H1 (cell line): ENCODE measurements around the gene ADAMTS20. TPM values are rescaled to one million over a fixed set of nuclear protein-coding genes. Genes with fewer than 3 reads are reported as not detected.
"Not testable (repeated sequence)": the region's sequence is repeated elsewhere in the genome, so short reads cannot be mapped to it uniquely, and the experiment has no call there.

Source experiments
- CTCF ChIA-PET: fragments of 300-600 bp; sonication (Branson Sonifier 250); formaldehyde crosslinking; loops from one replicate; lab custom pipeline; 2021; ENCODE audit not compliant: partially characterized antibody; lab: Charles Lee
- POLR2A ChIA-PET: fragments of 300-600 bp; sonication (Branson Sonifier 250); formaldehyde crosslinking; loops from one replicate; lab custom pipeline; 2021; ENCODE audit warnings: inconsistent platforms; ENCODE audit not compliant: partially characterized antibody; lab: Charles Lee
- DNase-seq, 2 experiments: peaks; one replicate each; pipeline versions ENCODE4 v3.0.0 to v3.0.0-alpha.2; 2010 to 2022; ENCODE audit warnings: low spot score in 2 of 2, low read depth in 1 of 2, mixed read lengths in 1 of 2
- FAIRE-seq: peaks from 2 replicates; lab custom pipeline; 2011; peaks lifted over from hg19 to GRCh38; lab: Jason Lieb, UNC
- H2AFZ ChIP-seq: 2 replicates; pipeline ENCODE4 v1.8.1; 2012; ENCODE audit warnings: low read length, inconsistent platforms
- H2AK5ac ChIP-seq: 2 replicates; pipeline ENCODE4 v1.6.1; 2013; ENCODE audit warnings: low read depth, low read length
- H2BK120ac ChIP-seq: replicated peaks from 2 replicates; pipeline ENCODE3; 2013; ENCODE audit warnings: low read depth, low read length, inconsistent platforms
- H2BK12ac ChIP-seq: 2 replicates; pipeline ENCODE4 v1.6.1; 2013; ENCODE audit warnings: low read depth, low read length
- H2BK15ac ChIP-seq: 2 replicates; pipeline ENCODE4 v1.6.1; 2013; ENCODE audit warnings: low read length
- H2BK20ac ChIP-seq: 2 replicates; pipeline ENCODE4 v1.6.1; 2013; ENCODE audit warnings: low read length
- H2BK5ac ChIP-seq: 2 replicates; pipeline ENCODE4 v1.6.1; 2013; ENCODE audit warnings: low read depth, low read length
- H3K14ac ChIP-seq: 2 replicates; pipeline ENCODE4 v1.6.1; 2013; ENCODE audit warnings: inconsistent platforms; ENCODE audit not compliant: insufficient read length
- H3K18ac ChIP-seq: 2 replicates; pipeline ENCODE4 v1.6.1; 2013; ENCODE audit warnings: low read length; ENCODE audit errors: extremely low read depth
- H3K23ac ChIP-seq: 2 replicates; pipeline ENCODE4 v1.6.1; 2013; ENCODE audit warnings: inconsistent platforms; ENCODE audit not compliant: insufficient read length
- H3K23me2 ChIP-seq: 2 replicates; pipeline ENCODE4 v1.6.1; 2013; ENCODE audit warnings: low read depth, low read length
- H3K27ac ChIP-seq: 2 replicates; pipeline ENCODE4 v1.6.1; 2011; ENCODE audit warnings: low read depth, low read length, inconsistent platforms
- H3K27me3 ChIP-seq, 4 experiments: replicated peaks in 1 of 4; 1 replicate in 1 of 4; 2 replicates in 3 of 4; pipeline versions ENCODE4 v1.6.1 to v1.8.1; 2011 to 2013; ENCODE audit warnings: low read length in 3 of 4, mild to moderate bottlenecking in 3 of 4, inconsistent platforms in 2 of 4, mixed read lengths in 2 of 4, moderate library complexity in 1 of 4; ENCODE audit not compliant: control insufficient read depth in 3 of 4, insufficient read depth in 3 of 4; ENCODE audit errors: extremely low read depth in 1 of 4
- H3K36me3 ChIP-seq, 4 experiments: 2 replicates each; pipeline versions ENCODE4 v1.6.1 to v1.8.1; 2011 to 2013; ENCODE audit warnings: mild to moderate bottlenecking in 4 of 4, low read length in 3 of 4, moderate library complexity in 2 of 4, control low read depth in 1 of 4, inconsistent platforms in 1 of 4; ENCODE audit not compliant: insufficient read depth in 4 of 4, control insufficient read depth in 2 of 4
- H3K4ac ChIP-seq: replicated peaks from 2 replicates; pipeline ENCODE3; 2013; ENCODE audit warnings: low read length, low read depth, mixed read lengths, inconsistent platforms; ENCODE audit not compliant: insufficient read length
- H3K4me1 ChIP-seq, 4 experiments: replicated peaks in 1 of 4; 1 replicate in 1 of 4; 2 replicates in 3 of 4; pipeline versions ENCODE4 v1.6.1 to v1.8.1; 2011 to 2013; ENCODE audit warnings: low read length in 3 of 4, inconsistent platforms in 2 of 4, mixed read lengths in 1 of 4; ENCODE audit not compliant: insufficient read depth in 4 of 4, control insufficient read depth in 3 of 4
- H3K4me2 ChIP-seq, 2 experiments: 2 replicates each; pipeline versions ENCODE4 v1.6.1 to v1.8.1; 2011 to 2013; ENCODE audit warnings: low read depth in 2 of 2, low read length in 2 of 2, control low read depth in 1 of 2, inconsistent platforms in 1 of 2, mild to moderate bottlenecking in 1 of 2; ENCODE audit not compliant: insufficient read depth in 1 of 2
- H3K4me3 ChIP-seq, 4 experiments: fragments of 200-600, 300-600 bp in 1 of 4; sonication (generic), shearing (Covaris generic), sonication (Bioruptor Twin) in 1 of 4; 2 replicates each; pipeline versions ENCODE4 v1.5.1 to v1.8.1; 2011 to 2016; ENCODE audit warnings: low read length in 4 of 4, low read depth in 3 of 4, control low read depth in 2 of 4, inconsistent platforms in 2 of 4, mild to moderate bottlenecking in 2 of 4, mixed read lengths in 1 of 4, moderate library complexity in 1 of 4; ENCODE audit not compliant: insufficient read depth in 2 of 4; ENCODE audit errors: extremely low read depth in 1 of 4
- H3K56ac ChIP-seq: replicated peaks from 2 replicates; pipeline ENCODE3; 2013; ENCODE audit warnings: low read depth, mild to moderate bottlenecking, mixed read lengths, low read length, inconsistent platforms; ENCODE audit not compliant: insufficient read length
- H3K79me1 ChIP-seq: 2 replicates; pipeline ENCODE4 v1.6.1; 2013; ENCODE audit warnings: low read depth, low read length, control low read depth
- H3K79me2 ChIP-seq, 2 experiments: 2 replicates each; pipeline versions ENCODE4 v1.6.1 to v1.8.1; 2012 to 2013; ENCODE audit warnings: low read length in 2 of 2, mild to moderate bottlenecking in 2 of 2, inconsistent platforms in 1 of 2; ENCODE audit not compliant: insufficient read depth in 2 of 2, control insufficient read depth in 1 of 2
- H3K9ac ChIP-seq, 4 experiments: replicated peaks in 1 of 4; 1 replicate in 1 of 4; 2 replicates in 3 of 4; pipeline versions ENCODE4 v1.6.1 to v1.8.1; 2011 to 2013; ENCODE audit warnings: low read depth in 3 of 4, low read length in 3 of 4, control low read depth in 2 of 4, mild to moderate bottlenecking in 2 of 4, moderate library complexity in 2 of 4, inconsistent platforms in 1 of 4; ENCODE audit errors: extremely low read depth in 1 of 4
- H3K9me3 ChIP-seq, 2 experiments: 2 replicates each; pipeline versions ENCODE4 v1.6.1 to v1.8.1; 2012 to 2013; ENCODE audit warnings: mild to moderate bottlenecking in 2 of 2, moderate library complexity in 2 of 2, control low read depth in 1 of 2, inconsistent platforms in 1 of 2, low read depth in 1 of 2, low read length in 1 of 2, mixed read lengths in 1 of 2; ENCODE audit not compliant: insufficient read depth in 2 of 2
- H4K20me1 ChIP-seq, 2 experiments: replicated peaks in 1 of 2; 2 replicates each; pipeline versions ENCODE3 to v1.8.1; 2011 to 2013; ENCODE audit warnings: inconsistent platforms in 2 of 2, low read length in 2 of 2, mild to moderate bottlenecking in 1 of 2; ENCODE audit not compliant: insufficient read depth in 2 of 2, control insufficient read depth in 1 of 2
- H4K5ac ChIP-seq: 2 replicates; pipeline ENCODE4 v1.6.1; 2013; ENCODE audit warnings: low read length, low read depth, mixed read lengths, inconsistent platforms; ENCODE audit not compliant: insufficient read length
- H4K8ac ChIP-seq: 2 replicates; pipeline ENCODE4 v1.8.0; 2013; ENCODE audit warnings: mild to moderate bottlenecking, moderate library complexity, low read length, inconsistent platforms; ENCODE audit not compliant: insufficient read depth; ENCODE audit errors: extremely low read depth
- H4K91ac ChIP-seq: replicated peaks from 2 replicates; pipeline ENCODE3; 2013; ENCODE audit warnings: low read length, mixed read lengths, inconsistent platforms; ENCODE audit not compliant: insufficient read length
- polyA plus RNA-seq, 7 experiments: library from polyadenylated mRNA; depleted of rRNA in 3 of 7; stranded (reverse) in 5 of 7; unstranded in 2 of 7; fragments of >200 nt in 5 of 7; fragments of 200-250 nt in 2 of 7; gene quantifications; 1 replicate in 5 of 7; 2 replicates in 1 of 7; 4 replicates in 1 of 7; pipeline versions ENCODE4 v1.2.1 to v1.2.3, GENCODE V29; 2011 to 2013; ENCODE audit warnings: missing spikeins in 2 of 7, mixed read lengths in 2 of 7
- total RNA-seq: library from RNA; stranded (reverse); fragmentation: NEBNext Ultra II Directional; extraction: Animal tissue kit (Norgen Biotek cat#: 25700); gene quantifications from 2 replicates; pipeline ENCODE4 v1.2.1, GENCODE V29; 2021

Gene ADAMTS20
- total and polyA plus RNA-seq, 2 of the 8 experiments (the other 6 are each of a cell fraction or from before 2014, with no cell fraction given) = 2.9 to 5.1 TPM

DNA sequence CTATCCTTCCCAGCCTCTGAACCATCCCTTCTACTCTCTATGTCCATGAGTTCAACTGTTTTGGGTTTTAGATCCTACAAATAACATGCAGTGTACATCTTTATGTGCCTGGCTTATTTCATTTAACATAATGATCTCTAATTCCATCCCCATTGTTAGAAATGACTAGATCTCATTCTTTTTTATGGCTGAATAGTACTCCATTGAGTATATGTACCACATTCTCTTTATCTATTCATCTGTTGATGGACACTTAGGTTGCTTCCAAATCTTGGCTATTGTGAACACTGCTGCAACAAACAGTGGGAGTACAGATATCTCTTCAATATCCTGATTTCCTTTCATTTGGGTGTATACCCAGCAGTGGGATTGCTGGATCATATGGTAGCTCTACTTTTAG is 14.3 kb downstream of the ADAMTS20 start:
- H2AK5ac ChIP-seq, H3K36me3 ChIP-seq, H3K9me3 ChIP-seq, H2BK15ac ChIP-seq, H3K27me3 ChIP-seq, H3K14ac ChIP-seq, H3K23ac ChIP-seq, H2BK120ac ChIP-seq, H4K20me1 ChIP-seq, H3K18ac ChIP-seq, H4K5ac ChIP-seq, H3K79me2 ChIP-seq, H2BK5ac ChIP-seq, H3K27ac ChIP-seq, CTCF ChIA-PET, H4K8ac ChIP-seq, H2BK12ac ChIP-seq, POLR2A ChIA-PET, H3K4me2 ChIP-seq, H3K4ac ChIP-seq, H3K79me1 ChIP-seq, FAIRE-seq, H2AFZ ChIP-seq, H3K4me1 ChIP-seq, H3K4me3 ChIP-seq, H2BK20ac ChIP-seq, H3K56ac ChIP-seq, DNase-seq, H4K91ac ChIP-seq, H3K9ac ChIP-seq, H3K23me2 ChIP-seq: not testable (repeated sequence)
